IMR-90 (cell line): Measurements from ENCODE around the gene TMEM221. TPM values are rescaled to one million over a fixed set of nuclear protein-coding genes. Genes with fewer than 3 reads are reported as not detected.

Experiments
- ATAC-seq: fragments of 200-7000 bp; cut with Tn5 transposase; 2 replicates; pipeline ENCODE4 v1.9.1; 2020; ENCODE audit warnings: low read depth, mild to moderate bottlenecking, moderate library complexity
- BruUV-seq: library from RNA; stranded (reverse); fragments of 400-500 nt; replicated peaks from 2 replicates; lab custom pipeline; 2021; lab: Mats Ljungman, UMichigan
- CTCF ChIA-PET: fragments of 300-600 bp; formaldehyde crosslinking; extraction: SDS; loops from one replicate; lab custom pipeline; 2021; ENCODE audit warnings: antibody characterized with exemption; lab: Yijun Ruan, JAX
- POLR2A ChIA-PET: fragments of 300-600 bp; sonication (Branson Sonifier 250); formaldehyde crosslinking; loops from one replicate; lab custom pipeline; 2022; ENCODE audit warnings: antibody characterized with exemption; ENCODE audit not compliant: unreplicated experiment; lab: Charles Lee
- DNase-seq: peaks from one replicate; pipeline ENCODE4 v3.0.0; 2013
- H2AFZ ChIP-seq: replicated peaks from 2 replicates; pipeline ENCODE3; 2013; ENCODE audit warnings: low read length, mild to moderate bottlenecking; ENCODE audit not compliant: poor library complexity
- H2AK5ac ChIP-seq: 2 replicates; pipeline ENCODE4 v1.6.1; 2013; ENCODE audit warnings: low read depth, low read length, inconsistent platforms
- H2AK9ac ChIP-seq: replicated peaks from 2 replicates; pipeline ENCODE3; 2013; ENCODE audit warnings: mild to moderate bottlenecking, low read depth, low read length, moderate library complexity; ENCODE audit not compliant: poor library complexity
- H2BK120ac ChIP-seq: 2 replicates; pipeline ENCODE4 v1.6.1; 2013; ENCODE audit warnings: low read depth, low read length, inconsistent platforms
- H2BK15ac ChIP-seq: 3 replicates; pipeline ENCODE4 v1.6.1; 2013; ENCODE audit warnings: low read depth, low read length, inconsistent platforms
- H2BK20ac ChIP-seq: 2 replicates; pipeline ENCODE4 v1.6.1; 2013; ENCODE audit warnings: low read depth, mild to moderate bottlenecking, inconsistent platforms, low read length, moderate library complexity
- H2BK5ac ChIP-seq: 2 replicates; pipeline ENCODE4 v1.6.1; 2013; ENCODE audit warnings: mild to moderate bottlenecking, low read depth, low read length, inconsistent platforms; ENCODE audit not compliant: poor library complexity, severe bottlenecking
- H3K14ac ChIP-seq: replicated peaks from 2 replicates; pipeline ENCODE4 v1.6.1; 2013; ENCODE audit warnings: low read depth, low read length, inconsistent platforms
- H3K18ac ChIP-seq: 2 replicates; pipeline ENCODE4 v1.6.1; 2013; ENCODE audit warnings: low read depth, low read length, control low read depth
- H3K23ac ChIP-seq: 2 replicates; pipeline ENCODE4 v1.6.1; 2013; ENCODE audit warnings: low read depth, low read length, inconsistent platforms
- H3K27ac ChIP-seq: 2 replicates; pipeline ENCODE4 v1.5.1; 2013; ENCODE audit warnings: mild to moderate bottlenecking, control low read depth, low read length; ENCODE audit not compliant: insufficient read depth
- H3K27me3 ChIP-seq: 2 replicates; pipeline ENCODE4 v1.6.1; 2013; ENCODE audit warnings: low read length; ENCODE audit not compliant: control insufficient read depth, insufficient read depth
- H3K36me3 ChIP-seq: 2 replicates; pipeline ENCODE4 v1.6.1; 2013; ENCODE audit warnings: low read length, mixed read lengths; ENCODE audit not compliant: control insufficient read depth, insufficient read depth
- H3K4ac ChIP-seq: 2 replicates; pipeline ENCODE4 v1.6.1; 2013; ENCODE audit warnings: low read depth, low read length, inconsistent platforms
- H3K4me1 ChIP-seq: 2 replicates; pipeline ENCODE4 v1.6.1; 2013; ENCODE audit warnings: low read length, mixed read lengths; ENCODE audit not compliant: control insufficient read depth, insufficient read depth
- H3K4me2 ChIP-seq: 2 replicates; pipeline ENCODE4 v1.6.1; 2013; ENCODE audit warnings: low read depth, mild to moderate bottlenecking, control low read depth, low read length, moderate library complexity
- H3K4me3 ChIP-seq: 2 replicates; pipeline ENCODE4 v1.5.1; 2013; ENCODE audit warnings: low read depth, mild to moderate bottlenecking, control low read depth, low read length, moderate library complexity; ENCODE audit not compliant: insufficient read depth
- H3K56ac ChIP-seq: 2 replicates; pipeline ENCODE4 v1.6.1; 2013; ENCODE audit warnings: low read length, inconsistent platforms; ENCODE audit not compliant: insufficient read depth; ENCODE audit errors: extremely low read depth
- H3K79me1 ChIP-seq, 2 experiments: 2 replicates each; pipeline ENCODE4 v1.6.1; 2013; ENCODE audit warnings: low read length in 2 of 2, inconsistent platforms in 1 of 2, low read depth in 1 of 2
- H3K9ac ChIP-seq: 2 replicates; pipeline ENCODE4 v1.6.1; 2013; ENCODE audit warnings: low read depth, low read length, control low read depth
- H3K9me1 ChIP-seq: 2 replicates; pipeline ENCODE4 v1.6.1; 2013; ENCODE audit warnings: low read length, inconsistent platforms; ENCODE audit not compliant: insufficient read depth
- H3K9me3 ChIP-seq: 2 replicates; pipeline ENCODE4 v1.6.1; 2013; ENCODE audit warnings: low read length; ENCODE audit not compliant: control insufficient read depth, insufficient read depth
- H4K20me1 ChIP-seq: 2 replicates; pipeline ENCODE4 v1.6.1; 2013; ENCODE audit warnings: low read length, inconsistent platforms; ENCODE audit not compliant: insufficient read depth
- H4K5ac ChIP-seq: 2 replicates; pipeline ENCODE4 v1.6.1; 2013; ENCODE audit warnings: mild to moderate bottlenecking, low read depth, low read length, control low read depth
- H4K8ac ChIP-seq, 2 experiments: 2 replicates each; pipeline ENCODE4 v1.6.1; 2013; ENCODE audit warnings: low read depth in 2 of 2, low read length in 2 of 2, control low read depth in 1 of 2, inconsistent platforms in 1 of 2
- H4K91ac ChIP-seq: 2 replicates; pipeline ENCODE4 v1.6.1; 2013; ENCODE audit warnings: low read depth, low read length, inconsistent platforms; ENCODE audit not compliant: insufficient read depth
- CEBPB ChIP-seq: IDR thresholded peaks from 2 replicates; pipeline ENCODE4 v1.6.1; 2012; ENCODE audit warnings: low read depth, low read length, improper control_type of control experiment
- MAZ ChIP-seq: IDR thresholded peaks from 2 replicates; pipeline ENCODE4 v1.6.1; 2012; ENCODE audit warnings: low read depth, mild to moderate bottlenecking, low read length, improper control_type of control experiment, moderate library complexity, borderline replicate concordance
- MXI1 ChIP-seq: IDR thresholded peaks from 2 replicates; pipeline ENCODE4 v1.6.1; 2012; ENCODE audit warnings: low read depth, mild to moderate bottlenecking, low read length, moderate library complexity, borderline replicate concordance
- POLR2A ChIP-seq: IDR thresholded peaks from 2 replicates; pipeline ENCODE4 v1.6.1; 2012; ENCODE audit warnings: mild to moderate bottlenecking, low read depth, low read length
- RFX5 ChIP-seq: IDR thresholded peaks from 2 replicates; pipeline ENCODE4 v1.8.0; 2012; ENCODE audit warnings: low read depth, mild to moderate bottlenecking, low read length, moderate library complexity
- WGBS, 2 experiments: methylation state at CpG; one replicate each; pipeline versions ENCODE4 v1.1.5 to v1.1.7; 2013; ENCODE audit warnings: missing lambda C conversion rate in 2 of 2; ENCODE audit not compliant: insufficient read length in 1 of 2; ENCODE audit errors: extremely low coverage in 2 of 2; 5-methylcytosine and 5-hydroxymethylcytosine counted together
- dilution Hi-C: fragments of 300-500 bp; cut with HindIII; formaldehyde crosslinking; loops from one replicate; pipeline ENCODE4 v1.14.3; 2018; ENCODE audit warnings: low sequenced_read_pairs; ENCODE audit not compliant: unreplicated experiment
- in situ Hi-C: fragments of 300-500 bp; cut with MboI; formaldehyde crosslinking; loops from 3 replicates; pipeline ENCODE4 v1.14.3; 2019; ENCODE audit warnings: low sequenced_read_pairs, inconsistent platforms, mixed read lengths
- intact Hi-C: fragments of 100-400 bp; cut with micrococcal nuclease; formaldehyde crosslinking; loops from 2 replicates; pipeline ENCODE4 v1.10.0; 2022
- polyA plus RNA-seq, 3 experiments: library from polyadenylated mRNA; depleted of rRNA; stranded (reverse); fragments of >200 nt; gene quantifications; 2 replicates each; pipeline ENCODE4 v1.2.3, GENCODE V29; 2012; ENCODE audit warnings: low replicate concordance in 1 of 3
- total RNA-seq: library from RNA; depleted of rRNA; stranded (reverse); fragments of >200 nt; gene quantifications from 2 replicates; pipeline ENCODE4 v1.2.3, GENCODE V29; 2012
- TF ChIP-seq, protein P1 (sequence below): fragments of 150-350 bp; IDR thresholded peaks from 2 replicates; pipeline ENCODE4 v1.6.1; 2016; ENCODE audit warnings: low read depth, mild to moderate bottlenecking, low read length, moderate library complexity, borderline replicate concordance

TMEM221 gene
- total and polyA plus RNA-seq, 2 of the 4 experiments (the other 2 are of a cell fraction) = 0.12 TPM; not detected in 1

DNA sequence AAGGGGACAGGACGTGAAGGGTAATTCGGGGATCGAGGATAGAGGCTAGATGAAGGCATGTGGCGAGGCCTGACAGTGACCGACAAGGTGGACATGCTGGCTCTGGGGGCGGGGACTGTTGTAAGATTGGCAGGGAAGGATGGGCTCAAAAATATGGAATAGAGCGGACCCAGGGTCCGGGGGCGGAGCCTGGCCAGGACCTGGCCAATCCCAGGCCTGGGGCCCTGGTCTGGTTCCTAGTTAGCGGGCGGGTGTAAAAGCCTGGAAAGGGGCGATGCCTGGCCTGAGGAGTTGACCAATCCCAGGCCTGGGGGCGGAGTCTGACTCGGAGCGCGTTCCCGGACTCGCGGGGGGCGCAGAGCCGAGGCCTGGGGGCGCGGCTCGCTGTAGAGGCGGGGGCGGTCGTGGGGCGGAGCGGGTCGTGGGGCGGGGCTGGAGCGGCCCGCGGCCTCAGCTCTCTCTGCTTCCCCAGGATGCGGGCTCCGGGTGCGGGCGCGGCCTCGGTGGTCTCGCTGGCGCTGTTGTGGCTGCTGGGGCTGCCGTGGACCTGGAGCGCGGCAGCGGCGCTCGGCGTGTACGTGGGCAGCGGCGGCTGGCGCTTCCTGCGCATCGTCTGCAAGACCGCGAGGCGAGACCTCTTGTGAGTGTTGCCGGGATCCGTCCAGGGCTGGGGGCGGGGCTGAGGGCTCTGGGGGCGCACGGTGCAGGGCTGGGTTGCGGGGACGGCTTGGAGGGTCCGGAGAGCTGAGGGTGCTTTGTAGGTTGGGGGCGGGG lies 21.8 kb upstream of the TMEM221 start, which contains the start of gene SLC27A1:
TSS of gene SLC27A1 (plus strand) at position 457 of the 774 bp plus-strand sequence. CDS start at position 474, 17 bp downstream.
- Histone ChIP-seq H2AK5ac (peak within 1 kb of the TSS; percentile 60; the same call in 1 of the 2 replicates), H3K79me1 (peaks cover 9 to 42% of the 10 kb centered on the region in 2 experiments; a peak in 3 of 4 replicates), H3K23ac (peak within 1 kb of the TSS; percentile 31; the same call in 1 of the 2 replicates), H2BK15ac (peak within 1 kb of the TSS; percentile 45; the same call in 1 of the 3 replicates), H2BK120ac (peak within 1 kb of the TSS; percentile 57), H3K9me1 (no peaks in the 10 kb centered on the region), H3K4me3 (peak within 1 kb of the TSS; percentile 91), H3K14ac (peak within 1 kb of the TSS; percentile 69), H3K9ac (peak within 1 kb of the TSS; percentile 77), H3K4me1 (peaks cover 12% of the 10 kb centered on the region), H3K9me3 (no peaks in the 10 kb centered on the region), H2BK5ac (peak within 1 kb of the TSS; percentile 20), H4K91ac (peak within 1 kb of the TSS; percentile 54; the same call in 1 of the 2 replicates), H3K36me3 (no peaks in the 10 kb centered on the region), H2BK20ac (peak within 1 kb of the TSS; percentile 65), H2AFZ (peak within 1 kb of the TSS; percentile 98), H3K27ac (peak within 1 kb of the TSS; percentile 73), H4K5ac (peak within 1 kb of the TSS; percentile 13; the same call in 1 of the 2 replicates), H3K4ac (peak within 1 kb of the TSS; percentile 80), H2AK9ac (peak within 1 kb of the TSS; percentile 95), H4K8ac (peak within 1 kb of the TSS; percentile 53 to 87; a peak in 3 of 4 replicates), H3K18ac (peak within 1 kb of the TSS; percentile 12; the same call in 1 of the 2 replicates), H3K56ac (no peak within 1 kb of the TSS), H4K20me1 (peaks cover 6% of the 10 kb centered on the region; the same call in 1 of the 2 replicates), H3K4me2 (peak within 1 kb of the TSS; percentile 84), H3K27me3 (no peaks in the 10 kb centered on the region)
- dilution Hi-C loops (no loop called here), in situ Hi-C loops (no loop called here), intact Hi-C loops (loop anchor here (1.0 kb wide), 1 partner anchor 41 kb away; the partner anchor contains the start of gene PGLS)
- no TSS peak for BruUV-seq
- ChIA-PET POLR2A (no interaction called here), CTCF (interaction anchor here (1.0 kb wide), 1 partner anchor 43 kb away, joined by 3 read pairs; no protein-coding TSS in a partner anchor)
- DNase-seq (peak; percentile 98), ATAC-seq (peak; percentile 94)
- TF ChIP-seq MXI1 (peak; percentile 90), MAZ (peak; percentile 76), RFX5 (0 out of 2 replicates have a peak, but pooled peaks have one; percentile 12), CEBPB (0 out of 2 replicates have a peak, but pooled peaks have one; percentile 16), POLR2A (peak; percentile 58; the same call in 1 of the 2 replicates)
- TF ChIP-seq, protein P1, sequence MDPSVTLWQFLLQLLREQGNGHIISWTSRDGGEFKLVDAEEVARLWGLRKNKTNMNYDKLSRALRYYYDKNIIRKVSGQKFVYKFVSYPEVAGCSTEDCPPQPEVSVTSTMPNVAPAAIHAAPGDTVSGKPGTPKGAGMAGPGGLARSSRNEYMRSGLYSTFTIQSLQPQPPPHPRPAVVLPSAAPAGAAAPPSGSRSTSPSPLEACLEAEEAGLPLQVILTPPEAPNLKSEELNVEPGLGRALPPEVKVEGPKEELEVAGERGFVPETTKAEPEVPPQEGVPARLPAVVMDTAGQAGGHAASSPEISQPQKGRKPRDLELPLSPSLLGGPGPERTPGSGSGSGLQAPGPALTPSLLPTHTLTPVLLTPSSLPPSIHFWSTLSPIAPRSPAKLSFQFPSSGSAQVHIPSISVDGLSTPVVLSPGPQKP = no peak
- WGBS, 2 experiments = 0% methylated on average over 22 of the region's 67 CpGs; no CpG with 5 or more reads in 1 of the 2 experiments
